Measurements from ENCODE around the gene ASTN2.

Gene ASTN2

GRCh38 chr9:117278471-117279035, 136.3 kb downstream of the ASTN2 start:
- H3K9ac ChIP-seq (ENCODE audit: low read length), result no peak overlapping the region
- no peak overlapping the region for H3K27ac ChIP-seq (ENCODE audit: low read depth, low read length)
- H3K27me3 ChIP-seq (ENCODE audit: control insufficient read depth, insufficient read depth, low read length), result no peaks in the 10 kb centered on the region
- no peak overlapping the region for H3K4me3 ChIP-seq (ENCODE audit: low read length)
- no peaks in the 10 kb centered on the region for H3K36me3 ChIP-seq (ENCODE audit: control insufficient read depth, insufficient read depth, low read length)
- no peaks in the 10 kb centered on the region for H3K4me1 ChIP-seq (ENCODE audit: control insufficient read depth, insufficient read depth, low read length)

GRCh38 chr9:117278020-117278419, 136.8 kb downstream of the ASTN2 start:
- Histone ChIP-seq H3K36me3 (ENCODE audit: control insufficient read depth, insufficient read depth, low read length) (no peaks in the 10 kb centered on the region), H3K27me3 (ENCODE audit: control insufficient read depth, insufficient read depth, low read length) (no peaks in the 10 kb centered on the region), H3K4me3 (ENCODE audit: low read length) (no peak overlapping the region), H3K27ac (ENCODE audit: low read depth, low read length) (no peak overlapping the region), H3K9ac (ENCODE audit: low read length) (no peak overlapping the region), H3K4me1 (ENCODE audit: control insufficient read depth, insufficient read depth, low read length) (no peaks in the 10 kb centered on the region)

GRCh38 chr9:117276444-117276843, 138.4 kb downstream of the ASTN2 start:
- no peaks in the 10 kb centered on the region for H3K36me3 ChIP-seq (ENCODE audit: control insufficient read depth, insufficient read depth, low read length)
- H3K4me3 ChIP-seq (ENCODE audit: low read length), result no peak overlapping the region
- H3K27me3 ChIP-seq (ENCODE audit: control insufficient read depth, insufficient read depth, low read length), result no peaks in the 10 kb centered on the region
- H3K9ac ChIP-seq (ENCODE audit: low read length), result no peak overlapping the region
- H3K27ac ChIP-seq (ENCODE audit: low read depth, low read length), result no peak overlapping the region
- H3K4me1 ChIP-seq (ENCODE audit: control insufficient read depth, insufficient read depth, low read length), result no peaks in the 10 kb centered on the region

- Histone ChIP-seq H3K4me1 (ENCODE audit: control insufficient read depth, insufficient read depth, low read length) (no peaks in the 10 kb centered on the region), H3K9ac (ENCODE audit: low read length) (no peak overlapping the region)
These were observed 141.2 kb downstream of the ASTN2 start for GRCh38 chr9:117273612-117274011.

GRCh38 chr9:117268847-117269446, 145.9 kb downstream of the ASTN2 start:
- no peaks in the 10 kb centered on the region for H3K36me3 ChIP-seq (ENCODE audit: control insufficient read depth, insufficient read depth, low read length)
- no peak overlapping the region for H3K27ac ChIP-seq (ENCODE audit: low read depth, low read length)
- no peaks in the 10 kb centered on the region for H3K27me3 ChIP-seq (ENCODE audit: control insufficient read depth, insufficient read depth, low read length)
- no peaks in the 10 kb centered on the region for H3K4me1 ChIP-seq (ENCODE audit: control insufficient read depth, insufficient read depth, low read length)
- H3K4me3 ChIP-seq (ENCODE audit: low read length), result no peak overlapping the region
- H3K9ac ChIP-seq (ENCODE audit: low read length), result no peak overlapping the region

More at GRCh38 chr9:117273612-117274011, 141.2 kb downstream of the ASTN2 start:
- no peak overlapping the region for H3K4me3 ChIP-seq (ENCODE audit: low read length)
- no peaks in the 10 kb centered on the region for H3K27me3 ChIP-seq (ENCODE audit: control insufficient read depth, insufficient read depth, low read length)
- no peak overlapping the region for H3K27ac ChIP-seq (ENCODE audit: low read depth, low read length)
- no peaks in the 10 kb centered on the region for H3K36me3 ChIP-seq (ENCODE audit: control insufficient read depth, insufficient read depth, low read length)

- Histone ChIP-seq H3K9ac (ENCODE audit: low read length) (no peak overlapping the region), H3K4me3 (ENCODE audit: low read length) (no peak overlapping the region), H3K27me3 (ENCODE audit: control insufficient read depth, insufficient read depth, low read length) (no peaks in the 10 kb centered on the region), H3K4me1 (ENCODE audit: control insufficient read depth, insufficient read depth, low read length) (no peaks in the 10 kb centered on the region), H3K27ac (ENCODE audit: low read depth, low read length) (no peak overlapping the region), H3K36me3 (ENCODE audit: control insufficient read depth, insufficient read depth, low read length) (no peaks in the 10 kb centered on the region)
These were observed 147.9 kb downstream of the ASTN2 start for GRCh38 chr9:117266855-117267497.

- H3K27ac ChIP-seq (ENCODE audit: low read depth, low read length), result no peak overlapping the region
- H3K9ac ChIP-seq (ENCODE audit: low read length), result no peak overlapping the region
- no peaks in the 10 kb centered on the region for H3K27me3 ChIP-seq (ENCODE audit: control insufficient read depth, insufficient read depth, low read length)
- H3K4me3 ChIP-seq (ENCODE audit: low read length), result no peak overlapping the region
- no peaks in the 10 kb centered on the region for H3K4me1 ChIP-seq (ENCODE audit: control insufficient read depth, insufficient read depth, low read length)
- H3K36me3 ChIP-seq (ENCODE audit: control insufficient read depth, insufficient read depth, low read length), result no peaks in the 10 kb centered on the region
These were observed 149.6 kb downstream of the ASTN2 start for GRCh38 chr9:117265253-117265652.

GRCh38 chr9:117258184-117258866, 156.5 kb downstream of the ASTN2 start:
- Histone ChIP-seq H3K4me3 (ENCODE audit: low read length) (no peak overlapping the region), H3K4me1 (ENCODE audit: control insufficient read depth, insufficient read depth, low read length) (no peaks in the 10 kb centered on the region), H3K27me3 (ENCODE audit: control insufficient read depth, insufficient read depth, low read length) (no peaks in the 10 kb centered on the region), H3K9ac (ENCODE audit: low read length) (no peak overlapping the region), H3K27ac (ENCODE audit: low read depth, low read length) (no peak overlapping the region), H3K36me3 (ENCODE audit: control insufficient read depth, insufficient read depth, low read length) (no peaks in the 10 kb centered on the region)

- Histone ChIP-seq H3K27me3 (ENCODE audit: control insufficient read depth, insufficient read depth, low read length) (no peaks in the 10 kb centered on the region), H3K9ac (ENCODE audit: low read length) (no peak overlapping the region), H3K27ac (ENCODE audit: low read depth, low read length) (no peak overlapping the region), H3K36me3 (ENCODE audit: control insufficient read depth, insufficient read depth, low read length) (no peaks in the 10 kb centered on the region), H3K4me3 (ENCODE audit: low read length) (no peak overlapping the region), H3K4me1 (ENCODE audit: control insufficient read depth, insufficient read depth, low read length) (no peaks in the 10 kb centered on the region)
These were observed 161.6 kb downstream of the ASTN2 start for GRCh38 chr9:117253261-117253660.

GRCh38 chr9:117250610-117251215, 164.1 kb downstream of the ASTN2 start:
- Histone ChIP-seq H3K9ac (ENCODE audit: low read length) (no peak overlapping the region), H3K27me3 (ENCODE audit: control insufficient read depth, insufficient read depth, low read length) (no peaks in the 10 kb centered on the region), H3K4me3 (ENCODE audit: low read length) (no peak overlapping the region), H3K36me3 (ENCODE audit: control insufficient read depth, insufficient read depth, low read length) (no peaks in the 10 kb centered on the region), H3K27ac (ENCODE audit: low read depth, low read length) (no peak overlapping the region), H3K4me1 (ENCODE audit: control insufficient read depth, insufficient read depth, low read length) (no peaks in the 10 kb centered on the region)

GRCh38 chr9:117249799-117250198, 165.1 kb downstream of the ASTN2 start:
- no peak overlapping the region for H3K27ac ChIP-seq (ENCODE audit: low read depth, low read length)
- H3K4me1 ChIP-seq (ENCODE audit: control insufficient read depth, insufficient read depth, low read length), result no peaks in the 10 kb centered on the region
- H3K27me3 ChIP-seq (ENCODE audit: control insufficient read depth, insufficient read depth, low read length), result no peaks in the 10 kb centered on the region
- H3K9ac ChIP-seq (ENCODE audit: low read length), result no peak overlapping the region
- H3K4me3 ChIP-seq (ENCODE audit: low read length), result no peak overlapping the region
- no peaks in the 10 kb centered on the region for H3K36me3 ChIP-seq (ENCODE audit: control insufficient read depth, insufficient read depth, low read length)

- Histone ChIP-seq H3K4me1 (ENCODE audit: control insufficient read depth, insufficient read depth, low read length) (no peaks in the 10 kb centered on the region), H3K27ac (ENCODE audit: low read depth, low read length) (no peak overlapping the region), H3K36me3 (ENCODE audit: control insufficient read depth, insufficient read depth, low read length) (no peaks in the 10 kb centered on the region), H3K9ac (ENCODE audit: low read length) (no peak overlapping the region), H3K27me3 (ENCODE audit: control insufficient read depth, insufficient read depth, low read length) (no peaks in the 10 kb centered on the region), H3K4me3 (ENCODE audit: low read length) (no peak overlapping the region)
These were observed 167.6 kb downstream of the ASTN2 start for GRCh38 chr9:117247266-117247665.
